Keratinocyte (primary cell): ENCODE results near the gene CALML5.

Experiments used
- EZH2 ChIP-seq: IDR thresholded peaks from one replicate; pipeline ENCODE4 v1.6.1; 2012; ENCODE audit warnings: inconsistent platforms, mild to moderate bottlenecking, low read length, moderate library complexity
- TF ChIP-seq, protein P1 (sequence below), 3 experiments: IDR thresholded peaks in 1 of 3; conservative IDR thresholded peaks in 1 of 3; optimal IDR thresholded peaks in 1 of 3; 2 replicates in 2 of 3; 3 replicates in 1 of 3; pipeline versions ENCODE3 to v1.5.1; 2011; ENCODE audit warnings: low read length in 3 of 3, mild to moderate bottlenecking in 3 of 3, moderate library complexity in 2 of 3, control low read depth in 1 of 3, inconsistent platforms in 1 of 3; ENCODE audit not compliant: insufficient read depth in 2 of 3; ENCODE audit errors: extremely low read depth in 1 of 3

DNA sequence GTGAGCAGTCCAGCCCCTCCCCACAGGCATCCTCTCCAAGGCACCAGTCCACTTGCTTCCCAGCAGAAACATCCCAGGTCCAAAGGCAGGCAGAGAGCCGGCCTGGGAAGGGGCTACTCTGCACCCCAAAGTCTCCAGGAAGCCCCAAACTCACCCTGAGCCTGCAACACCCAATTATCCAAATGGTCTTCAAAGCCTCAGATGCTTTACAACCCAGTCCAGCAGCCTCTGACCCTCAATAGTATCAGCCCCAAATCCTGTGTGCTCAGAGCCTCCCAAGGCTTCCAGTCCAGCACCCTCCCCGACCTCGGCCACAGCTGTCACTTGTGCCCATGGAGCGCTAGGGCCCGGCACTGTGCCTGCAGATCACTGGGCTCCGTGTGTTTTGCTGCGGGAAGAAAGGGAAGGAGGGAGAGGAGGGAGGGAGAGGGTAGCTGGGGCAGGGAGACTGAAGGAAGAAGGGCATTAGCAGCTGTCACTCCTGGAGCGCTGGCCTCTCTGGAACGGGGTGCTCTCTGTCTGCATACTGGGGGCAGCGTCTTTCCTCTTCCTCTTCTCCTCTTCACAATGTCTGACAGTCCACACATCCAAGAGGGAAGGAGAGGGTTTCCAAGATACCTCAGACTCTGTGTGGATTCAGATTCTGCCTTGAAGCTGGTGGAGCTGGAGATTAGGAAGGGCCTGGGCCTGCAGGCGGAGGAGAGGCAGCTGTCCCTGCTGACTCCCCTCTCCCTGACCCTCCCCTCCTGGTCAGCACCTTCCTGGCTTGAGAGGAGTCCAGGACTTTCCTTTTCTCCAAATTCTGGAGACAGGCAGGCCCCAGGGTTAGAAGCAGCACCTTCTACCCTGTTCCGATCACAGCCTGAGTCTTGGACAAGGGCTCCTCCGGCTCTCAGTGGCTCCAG lies 13.2 kb downstream of the CALML5 start:
- TF ChIP-seq, protein P1, sequence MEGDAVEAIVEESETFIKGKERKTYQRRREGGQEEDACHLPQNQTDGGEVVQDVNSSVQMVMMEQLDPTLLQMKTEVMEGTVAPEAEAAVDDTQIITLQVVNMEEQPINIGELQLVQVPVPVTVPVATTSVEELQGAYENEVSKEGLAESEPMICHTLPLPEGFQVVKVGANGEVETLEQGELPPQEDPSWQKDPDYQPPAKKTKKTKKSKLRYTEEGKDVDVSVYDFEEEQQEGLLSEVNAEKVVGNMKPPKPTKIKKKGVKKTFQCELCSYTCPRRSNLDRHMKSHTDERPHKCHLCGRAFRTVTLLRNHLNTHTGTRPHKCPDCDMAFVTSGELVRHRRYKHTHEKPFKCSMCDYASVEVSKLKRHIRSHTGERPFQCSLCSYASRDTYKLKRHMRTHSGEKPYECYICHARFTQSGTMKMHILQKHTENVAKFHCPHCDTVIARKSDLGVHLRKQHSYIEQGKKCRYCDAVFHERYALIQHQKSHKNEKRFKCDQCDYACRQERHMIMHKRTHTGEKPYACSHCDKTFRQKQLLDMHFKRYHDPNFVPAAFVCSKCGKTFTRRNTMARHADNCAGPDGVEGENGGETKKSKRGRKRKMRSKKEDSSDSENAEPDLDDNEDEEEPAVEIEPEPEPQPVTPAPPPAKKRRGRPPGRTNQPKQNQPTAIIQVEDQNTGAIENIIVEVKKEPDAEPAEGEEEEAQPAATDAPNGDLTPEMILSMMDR (optimal IDR thresholded peaks at IDR 0.05 in 1 of 3, IDR thresholded peaks at IDR 0.05 in 1 of 3, conservative IDR thresholded peaks at IDR 0.05 in 1 of 3; ENCODE audit: extremely low read depth in 1 of 3, insufficient read depth in 2 of 3, low read length in 3 of 3): no peak
- TF ChIP-seq EZH2: no peak
